Measurements from ENCODE around the gene ZNF521. TPM values are rescaled to one million over a fixed set of nuclear protein-coding genes. Genes with fewer than 3 reads are reported as not detected.

The ZNF521 gene
- polyA plus RNA-seq, 1 experiment = 25.9 TPM

DNA sequence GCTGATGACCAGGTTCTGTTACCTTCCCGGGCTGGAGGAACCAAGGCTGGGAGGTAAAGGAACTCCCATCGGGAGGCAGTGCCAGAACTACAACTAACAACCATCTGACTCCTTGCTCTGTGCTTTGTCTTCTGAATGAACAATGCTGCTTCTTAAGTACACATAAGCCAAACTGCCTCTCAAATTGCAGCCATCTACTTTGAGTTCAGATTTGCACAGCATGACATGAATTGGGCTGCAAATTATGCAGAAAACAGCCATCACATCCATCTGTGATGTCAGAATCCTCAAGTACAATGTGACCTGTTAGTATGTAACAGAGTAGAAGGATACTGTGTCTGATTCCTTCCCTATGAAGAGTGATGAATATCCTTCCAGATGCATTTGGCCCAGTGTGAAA is 290.6 kb downstream of the ZNF521 start:
- ChIA-PET POLR2A (no interaction called here), CTCF (no interaction called here)
- Histone ChIP-seq H3K4me3 (ENCODE audit: low read depth, low read length) (no peak overlapping the region), H3K9me3 (ENCODE audit: control insufficient read depth, insufficient read depth, low read length) (no peaks in the 10 kb centered on the region; the same call in 1 of the 2 replicates), H3K27ac (ENCODE audit: low read depth, low read length) (no peak overlapping the region), H3K27me3 (ENCODE audit: control insufficient read depth, insufficient read depth, low read length) (no peaks in the 10 kb centered on the region)
- TF ChIP-seq, protein P1, sequence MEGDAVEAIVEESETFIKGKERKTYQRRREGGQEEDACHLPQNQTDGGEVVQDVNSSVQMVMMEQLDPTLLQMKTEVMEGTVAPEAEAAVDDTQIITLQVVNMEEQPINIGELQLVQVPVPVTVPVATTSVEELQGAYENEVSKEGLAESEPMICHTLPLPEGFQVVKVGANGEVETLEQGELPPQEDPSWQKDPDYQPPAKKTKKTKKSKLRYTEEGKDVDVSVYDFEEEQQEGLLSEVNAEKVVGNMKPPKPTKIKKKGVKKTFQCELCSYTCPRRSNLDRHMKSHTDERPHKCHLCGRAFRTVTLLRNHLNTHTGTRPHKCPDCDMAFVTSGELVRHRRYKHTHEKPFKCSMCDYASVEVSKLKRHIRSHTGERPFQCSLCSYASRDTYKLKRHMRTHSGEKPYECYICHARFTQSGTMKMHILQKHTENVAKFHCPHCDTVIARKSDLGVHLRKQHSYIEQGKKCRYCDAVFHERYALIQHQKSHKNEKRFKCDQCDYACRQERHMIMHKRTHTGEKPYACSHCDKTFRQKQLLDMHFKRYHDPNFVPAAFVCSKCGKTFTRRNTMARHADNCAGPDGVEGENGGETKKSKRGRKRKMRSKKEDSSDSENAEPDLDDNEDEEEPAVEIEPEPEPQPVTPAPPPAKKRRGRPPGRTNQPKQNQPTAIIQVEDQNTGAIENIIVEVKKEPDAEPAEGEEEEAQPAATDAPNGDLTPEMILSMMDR (IDR thresholded peaks at IDR 0.05; ENCODE audit: low read depth, low read length) = no peak
- DNase-seq (ENCODE audit: low read depth, low spot score) = no peak

DNA sequence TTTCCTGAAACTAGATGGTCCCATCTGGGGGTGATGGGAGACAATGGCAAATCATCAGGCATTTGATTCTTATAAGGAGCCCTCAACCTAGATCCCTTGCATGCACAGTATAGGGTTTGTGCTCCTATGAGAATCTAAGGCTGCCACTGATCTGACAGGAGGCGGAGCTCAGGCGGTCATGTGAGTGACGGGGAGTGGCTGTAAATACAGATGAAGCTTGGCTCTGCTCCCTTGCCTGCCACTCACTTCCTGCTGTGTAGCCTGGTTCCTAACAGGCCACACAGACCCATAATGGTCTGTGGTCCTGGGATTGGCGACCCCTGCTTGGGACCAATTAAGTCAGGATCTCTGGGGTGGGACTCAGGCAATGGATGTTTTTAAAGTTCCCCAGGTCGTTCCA is 293.4 kb downstream of the ZNF521 start:
- DNase-seq (ENCODE audit: low read depth, low spot score) = no peak
- no peak overlapping the region for H3K27ac ChIP-seq (ENCODE audit: low read depth, low read length)
- TF ChIP-seq, protein P1 (IDR thresholded peaks at IDR 0.05; ENCODE audit: low read depth, low read length) = no peak
- H3K4me3 ChIP-seq (ENCODE audit: low read depth, low read length) = no peak overlapping the region
- POLR2A ChIA-PET = no interaction called here
- no peaks in the 10 kb centered on the region; the same call in 1 of the 2 replicates for H3K9me3 ChIP-seq (ENCODE audit: control insufficient read depth, insufficient read depth, low read length)
- CTCF ChIA-PET = no interaction called here
- no peaks in the 10 kb centered on the region for H3K27me3 ChIP-seq (ENCODE audit: control insufficient read depth, insufficient read depth, low read length)

DNA sequence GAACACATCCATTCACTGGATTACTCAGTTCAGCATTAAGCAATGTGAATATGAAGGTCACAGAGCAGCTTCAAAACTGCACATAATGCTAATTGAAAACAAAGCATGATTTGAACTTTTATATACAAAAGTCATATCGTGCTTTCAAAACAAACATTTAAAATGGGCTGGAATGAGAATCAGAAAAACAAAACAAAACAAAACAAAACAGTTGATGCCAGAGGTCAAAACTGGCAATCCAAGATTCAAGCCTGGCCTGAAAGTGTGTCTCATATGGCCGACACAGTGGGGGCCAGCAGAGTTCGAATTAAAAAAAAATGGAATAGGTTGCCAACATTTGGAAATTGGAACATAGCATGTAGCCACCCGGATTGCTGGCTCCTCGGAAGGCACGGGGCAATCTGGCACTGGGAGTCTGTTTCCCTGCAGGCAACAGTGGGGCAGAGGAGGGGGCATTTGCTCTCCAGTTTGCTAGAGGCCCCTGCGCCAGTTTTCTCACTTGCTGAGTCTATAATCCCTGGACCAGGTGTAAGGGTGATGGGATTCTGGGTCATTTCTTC is 294.4 kb downstream of the ZNF521 start:
- Histone ChIP-seq H3K27me3 (ENCODE audit: control insufficient read depth, insufficient read depth, low read length) (no peaks in the 10 kb centered on the region), H3K27ac (ENCODE audit: low read depth, low read length) (no peak overlapping the region), H3K9me3 (ENCODE audit: control insufficient read depth, insufficient read depth, low read length) (no peaks in the 10 kb centered on the region; the same call in 1 of the 2 replicates), H3K4me3 (ENCODE audit: low read depth, low read length) (no peak overlapping the region)
- TF ChIP-seq, protein P1 (IDR thresholded peaks at IDR 0.05; ENCODE audit: low read depth, low read length) = no peak
- POLR2A ChIA-PET = no interaction called here
- no peak for DNase-seq (ENCODE audit: low read depth, low spot score)
- CTCF ChIA-PET = no interaction called here

DNA sequence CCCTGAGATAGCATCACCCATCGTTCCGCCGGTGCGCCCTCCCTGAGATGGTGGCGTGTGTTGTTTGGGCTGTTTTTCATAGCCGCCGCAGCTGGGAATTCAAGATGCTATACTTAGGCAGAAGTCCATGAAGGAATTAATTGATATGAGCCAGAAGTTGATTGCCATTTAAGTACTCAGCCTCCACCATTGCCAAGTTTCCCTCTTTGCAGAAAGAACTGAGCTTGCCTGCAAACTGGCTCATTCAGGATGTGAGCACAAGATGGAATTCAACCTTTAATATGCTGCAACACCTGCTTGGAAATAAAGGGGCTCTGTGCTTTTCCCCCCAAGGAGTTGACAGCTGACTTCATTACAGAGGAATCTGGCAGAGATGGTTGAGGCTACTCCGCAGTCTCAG is 295.5 kb downstream of the ZNF521 start:
- POLR2A ChIA-PET = no interaction called here
- TF ChIP-seq, protein P1 (IDR thresholded peaks at IDR 0.05; ENCODE audit: low read depth, low read length) = no peak
- H3K27me3 ChIP-seq (ENCODE audit: control insufficient read depth, insufficient read depth, low read length) = no peaks in the 10 kb centered on the region
- no peak overlapping the region for H3K4me3 ChIP-seq (ENCODE audit: low read depth, low read length)
- no peak overlapping the region for H3K27ac ChIP-seq (ENCODE audit: low read depth, low read length)
- DNase-seq (ENCODE audit: low read depth, low spot score) = no peak
- CTCF ChIA-PET = no interaction called here
- H3K9me3 ChIP-seq (ENCODE audit: control insufficient read depth, insufficient read depth, low read length) = no peaks in the 10 kb centered on the region; the same call in 1 of the 2 replicates

DNA sequence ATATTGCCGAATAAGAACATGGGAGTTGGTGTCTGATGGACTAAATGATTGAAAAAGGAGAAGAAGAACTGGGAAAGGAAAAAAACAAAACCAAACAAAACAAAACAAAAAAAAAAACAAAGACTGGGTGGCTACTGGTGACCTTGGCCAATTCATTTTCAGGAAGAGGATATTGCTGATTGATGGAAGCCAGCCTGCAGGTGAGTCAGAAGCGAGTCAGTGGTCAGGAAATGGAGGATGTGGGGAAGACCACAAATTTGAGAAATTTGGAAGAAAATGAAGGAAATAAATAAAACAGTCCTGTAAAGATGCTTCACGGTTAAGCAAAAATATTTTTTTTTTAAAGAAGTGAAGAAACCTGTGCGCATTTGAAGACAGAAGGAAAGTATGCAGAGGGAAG is 296.9 kb downstream of the ZNF521 start:
- DNase-seq (ENCODE audit: low read depth, low spot score) = no peak
- Histone ChIP-seq H3K4me3 (ENCODE audit: low read depth, low read length) (no peak overlapping the region), H3K27me3 (ENCODE audit: control insufficient read depth, insufficient read depth, low read length) (no peaks in the 10 kb centered on the region), H3K27ac (ENCODE audit: low read depth, low read length) (no peak overlapping the region), H3K9me3 (ENCODE audit: control insufficient read depth, insufficient read depth, low read length) (no peaks in the 10 kb centered on the region; the same call in 1 of the 2 replicates)
- CTCF ChIA-PET = no interaction called here
- TF ChIP-seq, protein P1 (IDR thresholded peaks at IDR 0.05; ENCODE audit: low read depth, low read length) = no peak
- POLR2A ChIA-PET = no interaction called here

All from AG04450 (cell line).